ENCODE results near the gene DDX42. TPM values are rescaled to one million over a fixed set of nuclear protein-coding genes. Genes with fewer than 3 reads are reported as not detected.

The DDX42 gene
- total and polyA plus RNA-seq, 9 of the 15 experiments (the other 6 are each of a cell fraction or from before 2014, with no cell fraction given), result 16.5 to 149 (median 87.6) TPM

DNA sequence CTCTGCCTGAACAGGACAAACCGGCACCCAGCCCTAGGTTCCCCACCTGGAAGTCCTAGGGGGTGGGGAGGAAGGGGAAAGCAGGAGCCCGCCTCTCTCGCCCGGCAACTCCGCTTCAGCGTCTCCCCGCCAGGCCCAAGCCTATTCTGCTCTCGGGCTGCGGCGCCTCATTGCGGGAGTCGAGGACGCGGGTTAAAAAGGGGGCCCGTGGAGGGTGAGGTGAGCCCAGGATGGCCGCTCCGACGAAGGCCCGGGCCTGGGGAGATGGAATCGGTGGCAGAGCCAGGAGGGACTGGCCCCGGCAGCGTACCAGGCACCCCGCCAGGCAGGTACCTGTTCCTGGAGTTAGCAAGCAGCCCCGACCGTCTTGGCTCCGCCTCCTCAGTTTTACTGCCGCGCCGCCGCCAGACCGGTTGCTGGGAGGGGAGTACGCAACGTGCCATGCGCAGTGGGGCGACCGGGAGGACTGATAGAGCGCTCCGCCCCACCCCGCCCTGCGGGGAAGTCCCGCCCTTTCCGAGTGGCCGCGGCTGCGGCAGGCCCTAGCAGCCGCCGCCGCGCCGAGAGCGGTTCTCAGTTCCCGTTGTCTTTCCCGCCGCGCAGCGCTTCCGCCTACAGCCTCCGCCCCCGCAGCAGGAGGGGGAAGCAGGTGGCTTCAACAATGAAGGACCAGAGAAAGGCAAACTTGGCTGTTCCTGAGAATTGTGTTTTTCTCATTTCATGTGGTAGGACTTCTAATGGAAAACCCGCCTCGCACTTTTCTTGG is 32.4 kb upstream of the DDX42 start, which contains the start of gene STRADA (continued):
- TF ChIP-seq, protein P1, sequence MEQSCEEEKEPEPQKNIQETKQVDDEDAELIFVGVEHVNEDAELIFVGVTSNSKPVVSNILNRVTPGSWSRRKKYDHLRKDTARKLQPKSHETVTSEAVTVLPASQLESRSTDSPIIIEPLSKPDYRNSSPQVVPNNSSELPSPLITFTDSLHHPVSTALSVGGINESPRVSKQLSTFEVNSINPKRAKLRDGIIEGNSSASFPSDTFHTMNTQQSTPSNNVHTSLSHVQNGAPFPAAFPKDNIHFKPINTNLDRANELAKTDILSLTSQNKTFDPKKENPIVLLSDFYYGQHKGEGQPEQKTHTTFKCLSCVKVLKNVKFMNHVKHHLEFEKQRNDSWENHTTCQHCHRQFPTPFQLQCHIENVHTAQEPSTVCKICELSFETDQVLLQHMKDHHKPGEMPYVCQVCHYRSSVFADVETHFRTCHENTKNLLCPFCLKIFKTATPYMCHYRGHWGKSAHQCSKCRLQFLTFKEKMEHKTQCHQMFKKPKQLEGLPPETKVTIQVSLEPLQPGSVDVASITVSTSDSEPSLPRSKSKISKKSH (CRISPR knock-in tag; IDR thresholded peaks at IDR 0.05), result no peak
- TF ChIP-seq HDAC1 (IDR thresholded peaks at IDR 0.05) (peak in 1 of 2 experiments; percentile 82; a peak in 2 of 4 replicates), NBN (IDR thresholded peaks at IDR 0.05; ENCODE audit: low read depth) (peak; percentile 73), SP1 (CRISPR knock-in tag; IDR thresholded peaks at IDR 0.05) (peak; percentile 92), JUND (IDR thresholded peaks at IDR 0.05; ENCODE audit: borderline replicate concordance, low read depth, low read length) (0 out of 2 replicates have a peak, but pooled peaks have one; percentile 51), JUND (tag; IDR thresholded peaks at IDR 0.05; ENCODE audit: borderline replicate concordance, low read depth, low read length) (no peak), NEUROD1 (IDR thresholded peaks at IDR 0.05; ENCODE audit: borderline replicate concordance, low read depth, low read length, partially characterized antibody) (peak; percentile 75), PRPF4 (IDR thresholded peaks at IDR 0.05; ENCODE audit: insufficient read depth, low read depth, low read length, poor library complexity, severe bottlenecking) (no peak), L3MBTL2 (IDR thresholded peaks at IDR 0.05) (peak; percentile 94), PTBP1 (IDR thresholded peaks at IDR 0.05; ENCODE audit: low read depth, low read length) (0 out of 2 replicates have a peak, but pooled peaks have one; percentile 66), MAZ (CRISPR knock-in tag; conservative IDR thresholded peaks at IDR 0.05 in 1 of 2, IDR thresholded peaks at IDR 0.05 in 1 of 2) (peak; percentile 90 to 94), ZNF184 (CRISPR knock-in tag; IDR thresholded peaks at IDR 0.05) (no peak), EP400 (IDR thresholded peaks at IDR 0.05) (peak; percentile 74), MYC (IDR thresholded peaks at IDR 0.05; ENCODE audit: low read depth, low read length) (peak; percentile 84; the same call in 1 of the 2 replicates), MYC (CRISPR knock-in tag; IDR thresholded peaks at IDR 0.05; ENCODE audit: borderline replicate concordance, low read depth) (peak; percentile 70; the same call in 1 of the 2 replicates), SAP30 (IDR thresholded peaks at IDR 0.05; ENCODE audit: borderline replicate concordance, insufficient read depth, low read depth, low read length, poor library complexity, severe bottlenecking) (no peak), ZNF239 (CRISPR knock-in tag; IDR thresholded peaks at IDR 0.05) (no peak), ZFX (CRISPR knock-in tag; IDR thresholded peaks at IDR 0.05) (peak; percentile 96), TBL1XR1 (IDR thresholded peaks at IDR 0.05; ENCODE audit: low read length in 2 of 2) (peak in 1 of 2 experiments; percentile 28; a peak in 1 of 4 replicates), EHMT2 (IDR thresholded peaks at IDR 0.05) (no peak)
- TF ChIP-seq, protein P2, sequence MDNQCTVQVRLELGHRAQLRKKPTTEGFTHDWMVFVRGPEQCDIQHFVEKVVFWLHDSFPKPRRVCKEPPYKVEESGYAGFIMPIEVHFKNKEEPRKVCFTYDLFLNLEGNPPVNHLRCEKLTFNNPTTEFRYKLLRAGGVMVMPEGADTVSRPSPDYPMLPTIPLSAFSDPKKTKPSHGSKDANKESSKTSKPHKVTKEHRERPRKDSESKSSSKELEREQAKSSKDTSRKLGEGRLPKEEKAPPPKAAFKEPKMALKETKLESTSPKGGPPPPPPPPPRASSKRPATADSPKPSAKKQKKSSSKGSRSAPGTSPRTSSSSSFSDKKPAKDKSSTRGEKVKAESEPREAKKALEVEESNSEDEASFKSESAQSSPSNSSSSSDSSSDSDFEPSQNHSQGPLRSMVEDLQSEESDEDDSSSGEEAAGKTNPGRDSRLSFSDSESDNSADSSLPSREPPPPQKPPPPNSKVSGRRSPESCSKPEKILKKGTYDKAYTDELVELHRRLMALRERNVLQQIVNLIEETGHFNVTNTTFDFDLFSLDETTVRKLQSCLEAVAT (IDR thresholded peaks at IDR 0.05), result no peak
- TF ChIP-seq, protein P3, sequence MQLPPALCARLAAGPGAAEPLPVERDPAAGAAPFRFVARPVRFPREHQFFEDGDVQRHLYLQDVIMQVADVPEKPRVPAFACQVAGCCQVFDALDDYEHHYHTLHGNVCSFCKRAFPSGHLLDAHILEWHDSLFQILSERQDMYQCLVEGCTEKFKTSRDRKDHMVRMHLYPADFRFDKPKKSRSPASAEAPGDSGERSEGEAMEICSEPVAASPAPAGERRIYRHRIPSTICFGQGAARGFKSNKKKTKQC (CRISPR knock-in tag; IDR thresholded peaks at IDR 0.05), result peak; percentile 20; the same call in 1 of the 2 replicates
- TF ChIP-seq, protein P4, sequence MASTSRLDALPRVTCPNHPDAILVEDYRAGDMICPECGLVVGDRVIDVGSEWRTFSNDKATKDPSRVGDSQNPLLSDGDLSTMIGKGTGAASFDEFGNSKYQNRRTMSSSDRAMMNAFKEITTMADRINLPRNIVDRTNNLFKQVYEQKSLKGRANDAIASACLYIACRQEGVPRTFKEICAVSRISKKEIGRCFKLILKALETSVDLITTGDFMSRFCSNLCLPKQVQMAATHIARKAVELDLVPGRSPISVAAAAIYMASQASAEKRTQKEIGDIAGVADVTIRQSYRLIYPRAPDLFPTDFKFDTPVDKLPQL (IDR thresholded peaks at IDR 0.05; ENCODE audit: extremely low read depth, insufficient read length), result peak; percentile 14
